Measurements from ENCODE around the gene MACROD2.

The MACROD2 gene

GRCh38 chr20:14470977-14471661 is 475.8 kb downstream of the MACROD2 start:
- no peak for DNase-seq (ENCODE audit: low spot score)

GRCh38 chr20:14477125-14477524 is 481.8 kb downstream of the MACROD2 start:
- no peak for DNase-seq (ENCODE audit: low spot score)

GRCh38 chr20:14478126-14478525 is 482.8 kb downstream of the MACROD2 start:
- no peak for DNase-seq (ENCODE audit: low spot score)

GRCh38 chr20:14481863-14482262 is 486.5 kb downstream of the MACROD2 start:
- DNase-seq (ENCODE audit: low spot score): no peak

- DNase-seq (ENCODE audit: low spot score): no peak
Observed at GRCh38 chr20:14488212-14488611, 492.9 kb downstream of the MACROD2 start.

GRCh38 chr20:14488756-14489479 is 493.6 kb downstream of the MACROD2 start:
- DNase-seq (ENCODE audit: low spot score): no peak

- DNase-seq (ENCODE audit: low spot score): no peak
Observed at GRCh38 chr20:14489544-14489943, 494.2 kb downstream of the MACROD2 start.

GRCh38 chr20:14491436-14491835 is 496.1 kb downstream of the MACROD2 start:
- no peak for DNase-seq (ENCODE audit: low spot score)

GRCh38 chr20:14493408-14493807 is 498.1 kb downstream of the MACROD2 start:
- no peak for DNase-seq (ENCODE audit: low spot score)

- no peak for DNase-seq (ENCODE audit: low spot score)
Observed at GRCh38 chr20:14494355-14494754, 499.0 kb downstream of the MACROD2 start.

- no peak for DNase-seq (ENCODE audit: low spot score)
Observed at GRCh38 chr20:14495066-14495465, 499.8 kb downstream of the MACROD2 start.

- DNase-seq (ENCODE audit: low spot score): no peak
Observed at GRCh38 chr20:14497004-14497403, 501.7 kb downstream of the MACROD2 start.

GRCh38 chr20:14498772-14499171 is 503.5 kb downstream of the MACROD2 start:
- no peak for DNase-seq (ENCODE audit: low spot score)

GRCh38 chr20:14505476-14505875 is 510.2 kb downstream of the MACROD2 start:
- no peak for DNase-seq (ENCODE audit: low spot score)

GRCh38 chr20:14507711-14508110 is 512.4 kb downstream of the MACROD2 start:
- no peak for DNase-seq (ENCODE audit: low spot score)

- DNase-seq (ENCODE audit: low spot score): no peak
Observed at GRCh38 chr20:14510341-14510740, 515.0 kb downstream of the MACROD2 start.

GRCh38 chr20:14512839-14513238 is 517.5 kb downstream of the MACROD2 start:
- no peak for DNase-seq (ENCODE audit: low spot score)

- DNase-seq (ENCODE audit: low spot score): no peak
Observed at GRCh38 chr20:14518648-14519047, 523.3 kb downstream of the MACROD2 start.

- DNase-seq (ENCODE audit: low spot score): no peak
Observed at GRCh38 chr20:14521016-14521415, 525.7 kb downstream of the MACROD2 start.

- no peak for DNase-seq (ENCODE audit: low spot score)
Observed at GRCh38 chr20:14521436-14521835, 526.1 kb downstream of the MACROD2 start.

GRCh38 chr20:14522595-14522994 is 527.3 kb downstream of the MACROD2 start:
- DNase-seq (ENCODE audit: low spot score): no peak

GRCh38 chr20:14523090-14523489 is 527.8 kb downstream of the MACROD2 start:
- DNase-seq (ENCODE audit: low spot score): no peak

- no peak for DNase-seq (ENCODE audit: low spot score)
Observed at GRCh38 chr20:14525426-14525825, 530.1 kb downstream of the MACROD2 start.

GRCh38 chr20:14526891-14527290 is 531.6 kb downstream of the MACROD2 start:
- DNase-seq (ENCODE audit: low spot score): no peak
